ENCODE data around the gene TGFBR3. TPM values are rescaled to one million over a fixed set of nuclear protein-coding genes. Genes with fewer than 3 reads are reported as not detected.

The TGFBR3 gene
- total RNA-seq, 1 donor from 2014 or later: 29.9 TPM

- DNase-seq (ENCODE audit: low spot score): no peak
- peaks cover 17% of the 10 kb centered on the region for H3K4me1 Mint-ChIP-seq (ENCODE audit: low read depth)
- H3K9me3 Mint-ChIP-seq: no peaks in the 10 kb centered on the region
- H3K27ac Mint-ChIP-seq: no peak overlapping the region
- H3K36me3 Mint-ChIP-seq (ENCODE audit: low read depth): no peaks in the 10 kb centered on the region
- intact Hi-C loops (cut with micrococcal nuclease): no loop called here
- no peak overlapping the region for H3K4me3 Mint-ChIP-seq (ENCODE audit: low read depth)
- H3K27me3 Mint-ChIP-seq (ENCODE audit: low read depth): peaks cover 15% of the 10 kb centered on the region
These were observed 11.1 kb upstream of the TGFBR3 start for GRCh38 chr1:91897016-91897415.

GRCh38 chr1:91895832-91896556 lies 10.0 kb upstream of the TGFBR3 start:
- H3K4me1 Mint-ChIP-seq (ENCODE audit: low read depth): peaks cover 24% of the 10 kb centered on the region
- no peaks in the 10 kb centered on the region for H3K36me3 Mint-ChIP-seq (ENCODE audit: low read depth)
- H3K9me3 Mint-ChIP-seq: no peaks in the 10 kb centered on the region
- no peak for DNase-seq (ENCODE audit: low spot score)
- intact Hi-C loops (cut with micrococcal nuclease): no loop called here
- peaks cover 15% of the 10 kb centered on the region for H3K27me3 Mint-ChIP-seq (ENCODE audit: low read depth)
- no peak overlapping the region for H3K4me3 Mint-ChIP-seq (ENCODE audit: low read depth)
- peak overlapping the region; percentile 12 for H3K27ac Mint-ChIP-seq

DNA sequence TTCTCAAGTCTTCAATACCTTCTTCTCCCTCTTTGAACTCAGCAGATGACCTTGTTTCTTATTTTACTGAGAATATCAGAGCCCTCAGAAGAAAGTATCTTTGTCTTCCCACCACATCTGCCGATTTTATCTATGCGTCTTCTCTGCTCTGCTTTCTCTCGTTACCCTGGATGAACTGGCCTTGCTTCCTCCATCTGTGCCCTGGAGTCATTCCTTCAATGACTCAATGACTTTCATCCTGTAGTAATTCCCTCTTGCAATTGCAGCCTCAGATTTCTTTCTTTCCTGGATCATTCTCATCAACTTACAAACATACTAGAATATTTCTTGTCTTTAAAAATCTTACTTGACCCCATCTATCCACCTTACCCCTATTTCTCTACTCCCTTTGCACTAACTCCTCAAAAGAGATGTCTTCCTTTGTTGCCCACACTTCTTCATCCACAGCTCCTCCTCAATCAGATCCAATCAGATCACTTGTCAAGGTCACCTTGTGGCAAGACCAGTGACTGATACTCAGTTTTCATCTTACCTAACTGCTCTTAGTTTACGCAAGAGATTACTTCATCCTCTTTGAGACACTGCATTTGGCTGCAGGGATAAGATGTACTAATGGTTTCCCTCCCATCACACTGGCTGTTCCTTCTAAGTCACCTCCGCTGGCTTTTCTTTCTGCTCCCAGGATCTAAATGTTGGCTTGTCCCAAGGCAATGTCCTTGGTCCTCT lies 8.2 kb upstream of the TGFBR3 start:
- H3K36me3 Mint-ChIP-seq (ENCODE audit: low read depth): no peaks in the 10 kb centered on the region
- peaks cover 31% of the 10 kb centered on the region for H3K4me1 Mint-ChIP-seq (ENCODE audit: low read depth)
- H3K9me3 Mint-ChIP-seq: no peaks in the 10 kb centered on the region
- peaks cover 11% of the 10 kb centered on the region for H3K27me3 Mint-ChIP-seq (ENCODE audit: low read depth)
- DNase-seq (ENCODE audit: low spot score): no peak
- no peak overlapping the region for H3K27ac Mint-ChIP-seq
- intact Hi-C loops (cut with micrococcal nuclease): loop anchor here (5.0 kb wide), 1 partner anchor 33 kb away; no protein-coding TSS in a partner anchor
- no peak overlapping the region for H3K4me3 Mint-ChIP-seq (ENCODE audit: low read depth)

- Mint-ChIP-seq H3K4me1 (ENCODE audit: low read depth) (peaks cover 34% of the 10 kb centered on the region), H3K9me3 (no peaks in the 10 kb centered on the region), H3K27ac (no peak overlapping the region), H3K4me3 (ENCODE audit: low read depth) (no peak overlapping the region), H3K27me3 (ENCODE audit: low read depth) (peaks cover 13% of the 10 kb centered on the region), H3K36me3 (ENCODE audit: low read depth) (no peaks in the 10 kb centered on the region)
- intact Hi-C loops (cut with micrococcal nuclease): loop anchor here (5.0 kb wide), 1 partner anchor 35 kb away; no protein-coding TSS in a partner anchor
- no peak for DNase-seq (ENCODE audit: low spot score)
These were observed 6.0 kb upstream of the TGFBR3 start for GRCh38 chr1:91891969-91892368.

GRCh38 chr1:91891454-91891853 lies 5.5 kb upstream of the TGFBR3 start:
- intact Hi-C loops (cut with micrococcal nuclease): loop anchor here (5.0 kb wide), 1 partner anchor 36 kb away; no protein-coding TSS in a partner anchor
- Mint-ChIP-seq H3K27ac (no peak overlapping the region), H3K4me3 (ENCODE audit: low read depth) (no peak overlapping the region), H3K27me3 (ENCODE audit: low read depth) (peaks cover 18% of the 10 kb centered on the region), H3K4me1 (ENCODE audit: low read depth) (peaks cover 38% of the 10 kb centered on the region), H3K36me3 (ENCODE audit: low read depth) (no peaks in the 10 kb centered on the region), H3K9me3 (no peaks in the 10 kb centered on the region)
- DNase-seq (ENCODE audit: low spot score): no peak

- DNase-seq (ENCODE audit: low spot score): no peak
- Mint-ChIP-seq H3K27ac (no peak overlapping the region), H3K36me3 (ENCODE audit: low read depth) (peaks cover 3% of the 10 kb centered on the region), H3K4me3 (ENCODE audit: low read depth) (no peak overlapping the region), H3K9me3 (no peaks in the 10 kb centered on the region), H3K27me3 (ENCODE audit: low read depth) (peaks cover 15% of the 10 kb centered on the region), H3K4me1 (ENCODE audit: low read depth) (peaks cover 32% of the 10 kb centered on the region)
- intact Hi-C loops (cut with micrococcal nuclease): loop anchor here (5.0 kb wide), 1 partner anchor 37 kb away; no protein-coding TSS in a partner anchor
These were observed 3.9 kb upstream of the TGFBR3 start for GRCh38 chr1:91889717-91890459.

GRCh38 chr1:91885213-91885715 lies 687 bp downstream of the TGFBR3 start:
- H3K27me3 Mint-ChIP-seq (ENCODE audit: low read depth): peaks cover 11% of the 10 kb centered on the region
- H3K4me1 Mint-ChIP-seq (ENCODE audit: low read depth): peaks cover 46% of the 10 kb centered on the region

GRCh38 chr1:91884459-91885212 lies 1.3 kb downstream of the TGFBR3 start:
- H3K27ac Mint-ChIP-seq: peak overlapping the region; percentile 84
- peaks cover 43% of the 10 kb centered on the region for H3K4me1 Mint-ChIP-seq (ENCODE audit: low read depth)
- intact Hi-C loops (cut with micrococcal nuclease): loop anchor here (2.0 kb wide), 1 partner anchor 80 kb away; no protein-coding TSS in a partner anchor
- peak overlapping the region; percentile 98 for H3K4me3 Mint-ChIP-seq (ENCODE audit: low read depth)
- H3K36me3 Mint-ChIP-seq (ENCODE audit: low read depth): peaks cover 26% of the 10 kb centered on the region
- H3K27me3 Mint-ChIP-seq (ENCODE audit: low read depth): peaks cover 11% of the 10 kb centered on the region
- DNase-seq (ENCODE audit: low spot score): peak; percentile 35
- no peaks in the 10 kb centered on the region for H3K9me3 Mint-ChIP-seq

More at GRCh38 chr1:91885213-91885715, 687 bp downstream of the TGFBR3 start:
- DNase-seq (ENCODE audit: low spot score): peak; percentile 14
- intact Hi-C loops (cut with micrococcal nuclease): loop anchor here (2.0 kb wide), 1 partner anchor 80 kb away; no protein-coding TSS in a partner anchor
- peaks cover 26% of the 10 kb centered on the region for H3K36me3 Mint-ChIP-seq (ENCODE audit: low read depth)
- H3K9me3 Mint-ChIP-seq: no peaks in the 10 kb centered on the region
- H3K27ac Mint-ChIP-seq: peak overlapping the region; percentile 84
- peak overlapping the region; percentile 98 for H3K4me3 Mint-ChIP-seq (ENCODE audit: low read depth)

- no peak for DNase-seq (ENCODE audit: low spot score)
- peak overlapping the region; percentile 15 for H3K27ac Mint-ChIP-seq
- intact Hi-C loops (cut with micrococcal nuclease): no loop called here
- no peaks in the 10 kb centered on the region for H3K9me3 Mint-ChIP-seq
- H3K27me3 Mint-ChIP-seq (ENCODE audit: low read depth): peaks cover 11% of the 10 kb centered on the region
- H3K36me3 Mint-ChIP-seq (ENCODE audit: low read depth): peaks cover 28% of the 10 kb centered on the region
- H3K4me3 Mint-ChIP-seq (ENCODE audit: low read depth): peak overlapping the region; percentile 98
- H3K4me1 Mint-ChIP-seq (ENCODE audit: low read depth): peaks cover 46% of the 10 kb centered on the region
These were observed 2.5 kb downstream of the TGFBR3 start for GRCh38 chr1:91883470-91883869.

- Mint-ChIP-seq H3K36me3 (ENCODE audit: low read depth) (peaks cover 28% of the 10 kb centered on the region), H3K27ac (no peak overlapping the region), H3K9me3 (no peaks in the 10 kb centered on the region), H3K4me3 (ENCODE audit: low read depth) (no peak overlapping the region), H3K4me1 (ENCODE audit: low read depth) (peaks cover 63% of the 10 kb centered on the region), H3K27me3 (ENCODE audit: low read depth) (peaks cover 2% of the 10 kb centered on the region)
- no peak for DNase-seq (ENCODE audit: low spot score)
- intact Hi-C loops (cut with micrococcal nuclease): no loop called here
These were observed 4.7 kb downstream of the TGFBR3 start for GRCh38 chr1:91881280-91881679.

GRCh38 chr1:91879733-91880132 lies 6.2 kb downstream of the TGFBR3 start:
- intact Hi-C loops (cut with micrococcal nuclease): loop anchor here (5.0 to 10.0 kb wide), 2 partner anchors 45 to 377 kb away; partner anchors contain the start of gene CDC7
- Mint-ChIP-seq H3K4me3 (ENCODE audit: low read depth) (no peak overlapping the region), H3K27ac (no peak overlapping the region), H3K4me1 (ENCODE audit: low read depth) (peaks cover 72% of the 10 kb centered on the region), H3K36me3 (ENCODE audit: low read depth) (peaks cover 24% of the 10 kb centered on the region), H3K9me3 (no peaks in the 10 kb centered on the region), H3K27me3 (ENCODE audit: low read depth) (peaks cover 2% of the 10 kb centered on the region)
- DNase-seq (ENCODE audit: low spot score): no peak

Data from activated T-helper 2 cell treated with anti-CD3 and anti-CD28 coated beads, Interferon-gamma antibody, Interleukin-2, Interleukin-4, amounts not matched to agents 10 μg/mL and 5 μg/mL and 100 μg/mL, durations not matched to agents 14 hours and 24 hours and 36 hours (primary cell).